Occipital lobe (tissue), 2 donors: Measurements from ENCODE around the gene ZFP36L1. TPM values are rescaled to one million over a fixed set of nuclear protein-coding genes. Genes with fewer than 3 reads are reported as not detected.

Experiments
- DNase-seq: peaks from one replicate; lab custom pipeline; 2025; lab: John Stamatoyannopoulos, UW
- total RNA-seq: library from RNA; depleted of rRNA; stranded (reverse); fragments of >200 nt; gene quantifications from one replicate; pipeline ENCODE4 v1.2.3, GENCODE V29; 2014

The ZFP36L1 gene
- total RNA-seq, 1 donor from 2014 or later = 7.3 TPM

DNA sequence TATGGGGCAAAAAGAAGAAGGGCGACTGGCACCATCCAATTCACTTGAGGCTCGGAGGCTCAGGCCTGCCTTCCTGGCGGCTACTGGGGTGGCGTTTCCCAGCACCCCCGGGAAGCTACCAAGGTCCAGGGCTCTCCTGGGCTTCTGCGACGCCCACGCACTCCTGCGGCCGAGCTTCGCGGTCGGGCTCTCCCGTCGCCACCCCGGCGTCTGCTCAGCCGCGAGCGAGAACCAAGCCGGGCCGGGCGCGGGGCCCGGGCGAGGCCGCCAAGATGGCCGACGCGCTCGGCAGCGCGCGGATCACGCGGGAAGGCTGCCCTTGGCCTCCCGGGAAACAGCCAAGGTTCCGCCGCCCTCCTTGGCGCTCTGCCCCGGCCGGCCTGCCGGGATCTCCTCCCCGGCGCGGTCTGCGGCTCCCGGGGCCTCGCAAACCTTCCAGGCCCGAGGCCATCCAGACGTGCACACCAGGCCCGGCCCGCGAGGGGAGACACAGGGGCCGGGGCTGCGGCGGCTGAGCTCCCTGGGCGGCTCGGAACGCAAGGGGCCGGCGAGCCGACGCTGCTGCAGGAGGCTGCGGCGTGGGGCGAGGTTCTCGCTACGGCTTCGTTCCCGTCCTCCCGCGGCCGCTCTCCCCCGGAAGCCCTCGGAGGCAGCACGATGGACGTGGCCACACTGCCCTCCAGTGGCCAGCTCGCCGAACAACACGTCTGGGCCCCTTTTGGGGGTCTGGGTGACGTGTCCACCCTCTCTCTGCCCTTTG is 23.5 kb upstream of the ZFP36L1 start:
- DNase-seq = peak; percentile 76

GRCh38 chr14:68815298-68816182 is 22.7 kb upstream of the ZFP36L1 start:
- DNase-seq = no peak

GRCh38 chr14:68814539-68815297 is 21.9 kb upstream of the ZFP36L1 start:
- DNase-seq = no peak

- no peak for DNase-seq
Measured at GRCh38 chr14:68814238-68814538, 21.3 kb upstream of the ZFP36L1 start.

DNA sequence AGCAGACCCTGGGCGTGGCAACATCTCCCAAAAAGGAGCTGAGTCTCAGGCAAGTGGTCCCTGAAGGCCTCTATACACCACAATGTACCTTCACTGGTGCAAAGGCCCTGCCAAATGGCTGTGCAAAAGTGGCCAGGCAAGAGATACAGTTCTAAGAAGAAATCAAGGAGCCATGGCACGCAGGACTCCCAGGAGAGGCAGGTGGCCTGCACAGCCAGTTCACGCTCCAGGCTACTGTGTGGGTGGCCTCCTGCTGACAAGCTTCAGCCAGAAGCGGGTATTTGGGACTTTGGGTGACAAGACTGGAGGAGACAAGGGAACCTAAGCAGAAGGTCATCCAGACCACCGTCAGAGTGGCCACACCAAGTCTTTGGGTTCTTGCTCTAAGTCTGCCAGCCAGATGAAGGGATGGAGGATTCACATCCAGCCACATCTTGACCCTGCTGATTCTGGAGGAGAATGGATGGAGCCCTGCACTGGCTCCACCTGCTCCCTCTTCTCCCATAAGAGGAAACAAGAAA is 20.5 kb upstream of the ZFP36L1 start:
- no peak for DNase-seq

- no peak for DNase-seq
Measured at GRCh38 chr14:68811171-68811570, 18.3 kb upstream of the ZFP36L1 start.

- no peak for DNase-seq
Measured at GRCh38 chr14:68810173-68811153, 17.6 kb upstream of the ZFP36L1 start.

GRCh38 chr14:68809524-68809923 is 16.7 kb upstream of the ZFP36L1 start:
- DNase-seq = no peak

GRCh38 chr14:68808696-68809480 is 16.0 kb upstream of the ZFP36L1 start:
- no peak for DNase-seq

DNA sequence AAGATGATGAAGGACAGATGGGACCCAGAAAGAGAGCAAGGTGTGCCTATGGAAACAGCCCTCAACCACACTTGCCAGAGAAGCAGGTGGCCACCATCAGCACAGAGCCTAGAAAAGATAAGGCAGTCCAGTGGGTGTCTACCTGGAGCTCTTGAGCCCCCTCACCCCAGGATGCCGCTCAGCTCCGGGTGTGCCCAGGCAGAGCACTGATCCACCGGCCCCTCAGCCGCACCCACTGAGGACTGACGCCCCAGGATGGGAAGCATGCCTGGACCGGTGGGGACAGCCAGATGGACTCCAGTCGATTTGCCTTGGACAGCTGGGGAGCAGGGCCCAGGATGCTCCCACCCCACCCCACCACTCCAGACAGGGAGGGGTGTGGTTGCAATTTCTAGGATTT is 15.1 kb upstream of the ZFP36L1 start:
- DNase-seq = no peak

- DNase-seq = no peak
Measured at GRCh38 chr14:68807148-68807600, 14.3 kb upstream of the ZFP36L1 start.

DNA sequence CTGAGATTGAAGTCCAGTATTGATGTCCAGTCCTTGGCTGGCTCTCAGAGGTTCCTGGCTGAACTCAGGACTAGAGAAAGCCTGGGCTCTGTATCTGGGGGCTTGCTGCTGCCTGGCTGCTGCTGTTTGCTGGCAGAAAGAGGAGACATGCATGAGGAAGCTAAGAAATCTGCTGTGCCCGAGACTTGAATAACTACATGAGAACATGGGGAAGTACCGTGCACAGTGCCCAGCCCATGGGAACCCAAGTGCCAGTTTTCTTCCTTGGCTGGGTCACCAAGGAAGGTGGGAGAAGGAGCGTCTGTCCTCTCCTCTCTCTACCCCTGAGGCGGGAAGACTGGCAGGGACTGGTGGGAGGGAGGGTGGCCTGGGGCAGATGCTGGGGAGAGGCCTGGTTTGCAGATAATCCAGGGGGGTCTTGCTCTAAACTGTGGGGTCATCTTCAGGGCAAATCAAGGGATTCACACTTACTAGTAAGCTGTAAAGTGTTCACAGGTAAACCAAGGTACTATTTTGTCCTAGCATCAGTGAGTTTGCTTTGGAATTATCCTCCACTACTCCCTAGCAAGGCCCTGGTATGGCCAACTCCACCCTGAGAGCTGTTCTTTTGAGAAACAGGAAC is 13.8 kb upstream of the ZFP36L1 start:
- no peak for DNase-seq

DNA sequence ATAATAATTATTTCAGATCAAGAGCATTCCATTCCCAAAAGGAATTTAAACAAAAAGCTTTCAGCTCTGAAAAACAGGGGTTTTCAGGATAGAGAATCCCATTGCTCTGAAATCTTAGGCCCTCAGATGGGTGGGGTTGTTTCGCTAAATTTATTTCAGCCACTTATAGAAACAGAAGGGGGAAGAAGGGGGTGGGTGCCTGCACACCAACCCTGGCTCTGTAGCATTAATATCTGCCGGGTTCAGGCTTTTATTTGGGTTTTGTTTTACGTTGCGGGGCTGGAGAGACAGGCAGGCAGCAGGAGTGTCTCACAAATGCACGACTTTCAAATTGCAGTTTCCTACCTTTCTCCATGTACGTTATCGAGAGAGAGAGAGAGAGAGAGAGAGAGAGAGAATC is 12.5 kb upstream of the ZFP36L1 start:
- no peak for DNase-seq

DNA sequence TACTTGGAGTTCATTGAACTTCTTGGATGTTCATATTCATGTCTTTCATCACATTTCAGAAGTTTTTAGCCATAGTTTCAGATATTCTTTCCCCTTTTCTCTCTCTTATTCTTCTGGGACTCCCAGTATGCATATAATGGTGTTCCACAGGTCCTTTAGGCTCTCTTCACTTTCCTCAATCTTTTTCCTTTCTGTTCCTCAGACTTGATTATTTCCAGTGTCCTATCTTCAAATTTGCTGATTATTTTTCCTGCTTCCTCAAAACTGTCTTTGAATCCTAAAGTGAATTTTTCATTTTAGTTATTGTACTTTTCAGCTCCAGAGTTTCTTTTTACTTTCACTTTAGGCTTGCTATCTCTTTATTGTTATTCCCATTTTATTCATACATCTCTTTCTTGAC is 8.8 kb upstream of the ZFP36L1 start:
- DNase-seq = no peak

- no peak for DNase-seq
Measured at GRCh38 chr14:68800953-68801352, 8.1 kb upstream of the ZFP36L1 start.

- DNase-seq = no peak
Measured at GRCh38 chr14:68800390-68800789, 7.5 kb upstream of the ZFP36L1 start.

DNA sequence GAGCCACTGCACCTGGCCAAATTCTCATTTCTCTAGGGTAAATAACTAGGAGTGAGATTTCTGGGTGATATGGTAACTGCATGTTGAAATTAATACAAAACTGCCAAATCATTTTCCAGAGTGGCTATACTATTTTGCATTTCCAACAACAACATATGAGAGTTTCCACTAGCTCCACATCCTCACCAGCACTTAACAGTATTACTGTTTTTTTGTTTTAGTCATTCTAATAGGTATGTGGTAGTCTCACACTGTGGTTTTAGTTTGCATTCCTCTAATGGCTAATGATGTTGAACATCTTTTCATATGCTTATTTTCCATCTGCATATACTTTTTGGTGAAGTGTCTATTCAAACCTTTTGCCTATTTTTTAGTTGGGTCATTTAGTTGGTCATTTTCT is 5.8 kb upstream of the ZFP36L1 start:
- DNase-seq = no peak

DNA sequence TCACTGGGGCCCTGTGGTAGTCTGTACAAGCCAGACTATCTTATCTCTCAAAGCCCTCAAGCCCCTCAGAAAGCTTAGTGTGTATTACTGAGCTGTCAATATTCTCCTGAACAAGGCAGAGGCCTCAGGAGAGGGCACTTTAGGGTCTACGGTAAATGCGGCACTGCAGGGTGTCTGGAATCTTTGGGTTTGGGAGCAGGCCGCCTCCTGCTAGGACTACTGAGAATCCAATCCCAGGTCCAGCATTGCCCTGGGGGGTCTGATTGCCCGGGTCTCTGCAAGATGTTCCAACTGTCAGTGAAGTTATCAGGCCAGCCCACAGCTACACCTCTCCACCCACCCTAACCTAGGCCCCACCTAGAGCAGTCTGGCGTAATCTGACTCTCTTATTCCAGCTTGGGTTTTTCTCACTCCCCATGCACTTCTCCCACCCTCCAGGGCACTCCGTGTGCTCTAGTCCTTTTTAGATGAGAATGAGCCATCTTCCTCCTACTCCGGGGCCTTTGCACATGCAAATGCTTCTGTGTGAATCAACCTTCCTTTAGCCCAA is 4.3 kb upstream of the ZFP36L1 start:
- DNase-seq = no peak
